Activated CD8-positive, alpha-beta memory T cell treated with anti-CD3 and anti-CD28 coated beads for 1 hour (primary cell): ENCODE measurements around the gene FGF21.
"Not testable (repeated sequence)": the region's sequence is repeated elsewhere in the genome, so short reads cannot be mapped to it uniquely, and the experiment has no call there.

Experiments used
- DNase-seq, 2 donors: peaks; one replicate each; pipeline ENCODE4 v3.0.0-alpha.2; 2020; ENCODE audit warnings: low read depth in 1 of 2; ENCODE audit errors: extremely low read depth in 1 of 2

Gene FGF21, protein sequence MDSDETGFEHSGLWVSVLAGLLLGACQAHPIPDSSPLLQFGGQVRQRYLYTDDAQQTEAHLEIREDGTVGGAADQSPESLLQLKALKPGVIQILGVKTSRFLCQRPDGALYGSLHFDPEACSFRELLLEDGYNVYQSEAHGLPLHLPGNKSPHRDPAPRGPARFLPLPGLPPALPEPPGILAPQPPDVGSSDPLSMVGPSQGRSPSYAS

DNA sequence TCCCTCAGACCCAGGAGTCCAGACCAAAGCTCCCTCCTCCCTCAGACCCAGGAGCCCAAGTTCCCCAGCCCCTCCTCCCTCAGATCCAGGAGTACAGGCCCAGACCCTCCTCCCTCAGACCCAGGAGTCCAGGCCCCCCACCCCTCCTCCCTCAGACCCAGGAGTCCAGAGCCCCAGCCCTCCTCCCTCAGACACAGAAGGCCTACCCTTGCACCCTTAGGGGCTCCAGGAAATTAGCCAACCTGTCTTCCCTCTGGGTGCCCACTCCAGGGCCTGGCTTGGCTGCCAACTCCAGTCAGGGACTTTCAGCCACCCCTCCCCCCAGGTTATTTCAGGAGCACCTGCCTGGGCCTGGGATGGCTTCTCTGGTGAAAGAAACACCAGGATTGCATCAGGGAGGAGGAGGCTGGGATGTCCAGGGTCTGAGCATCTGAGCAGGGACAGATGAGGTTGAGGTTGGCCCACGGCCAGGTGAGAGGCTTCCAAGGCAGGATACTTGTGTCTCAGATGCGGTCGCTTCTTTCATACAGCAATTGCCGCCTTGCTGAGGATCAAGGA is at the start of gene FGF21:
Gene FGF21 (plus strand): TSS at position 441 of the 558 bp plus-strand sequence. CDS start 713 bp downstream, outside the sequence.
- DNase-seq, result no peak

DNA sequence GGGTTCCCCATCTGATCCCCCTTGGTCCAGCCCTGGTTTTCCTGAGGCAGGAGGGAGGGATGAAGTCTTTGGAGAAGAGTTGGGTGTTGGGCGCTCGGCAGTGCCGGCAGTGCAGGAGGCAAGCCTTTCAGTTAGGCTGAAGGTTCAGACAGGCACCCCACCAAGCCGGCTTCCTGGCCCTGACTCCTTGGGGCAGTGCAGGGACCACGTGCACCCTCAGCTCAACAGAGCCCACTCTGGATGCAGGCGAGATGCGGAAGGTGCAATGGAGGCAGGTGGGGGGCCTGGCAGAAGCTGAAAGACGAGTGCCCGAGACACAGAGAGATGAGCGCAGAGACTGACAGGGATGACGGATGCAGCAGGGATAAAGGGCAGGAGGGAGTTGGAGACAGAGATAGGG is 46.9 kb upstream of the FGF21 start:
- no peak for DNase-seq

DNA sequence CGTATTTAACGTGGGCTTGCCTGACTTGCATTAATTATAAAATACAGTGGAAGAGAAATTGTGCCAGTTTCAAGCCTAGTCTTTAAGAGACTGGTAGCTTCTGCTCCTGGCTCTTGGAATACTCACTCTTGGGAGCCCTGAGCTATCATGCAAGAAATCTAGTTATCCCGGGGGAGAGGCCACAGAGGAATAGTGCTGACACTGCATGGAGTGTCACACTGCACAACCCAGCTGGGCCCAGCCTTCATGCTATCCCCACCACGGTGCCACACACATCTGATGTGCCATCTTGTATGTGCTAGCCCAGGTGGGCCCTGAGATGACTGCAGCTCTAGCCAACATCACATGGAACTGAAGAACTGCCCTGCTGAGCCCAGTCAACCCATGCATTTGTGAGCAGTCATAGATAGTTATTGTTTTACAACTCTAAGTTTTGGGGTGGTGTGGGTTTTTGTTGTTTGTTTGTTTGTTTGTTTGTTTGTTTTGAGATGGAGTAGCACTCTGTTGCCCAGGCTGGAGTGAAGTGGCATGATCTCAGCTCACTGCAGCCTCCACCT is 44.1 kb upstream of the FGF21 start:
- DNase-seq, result no peak

DNA sequence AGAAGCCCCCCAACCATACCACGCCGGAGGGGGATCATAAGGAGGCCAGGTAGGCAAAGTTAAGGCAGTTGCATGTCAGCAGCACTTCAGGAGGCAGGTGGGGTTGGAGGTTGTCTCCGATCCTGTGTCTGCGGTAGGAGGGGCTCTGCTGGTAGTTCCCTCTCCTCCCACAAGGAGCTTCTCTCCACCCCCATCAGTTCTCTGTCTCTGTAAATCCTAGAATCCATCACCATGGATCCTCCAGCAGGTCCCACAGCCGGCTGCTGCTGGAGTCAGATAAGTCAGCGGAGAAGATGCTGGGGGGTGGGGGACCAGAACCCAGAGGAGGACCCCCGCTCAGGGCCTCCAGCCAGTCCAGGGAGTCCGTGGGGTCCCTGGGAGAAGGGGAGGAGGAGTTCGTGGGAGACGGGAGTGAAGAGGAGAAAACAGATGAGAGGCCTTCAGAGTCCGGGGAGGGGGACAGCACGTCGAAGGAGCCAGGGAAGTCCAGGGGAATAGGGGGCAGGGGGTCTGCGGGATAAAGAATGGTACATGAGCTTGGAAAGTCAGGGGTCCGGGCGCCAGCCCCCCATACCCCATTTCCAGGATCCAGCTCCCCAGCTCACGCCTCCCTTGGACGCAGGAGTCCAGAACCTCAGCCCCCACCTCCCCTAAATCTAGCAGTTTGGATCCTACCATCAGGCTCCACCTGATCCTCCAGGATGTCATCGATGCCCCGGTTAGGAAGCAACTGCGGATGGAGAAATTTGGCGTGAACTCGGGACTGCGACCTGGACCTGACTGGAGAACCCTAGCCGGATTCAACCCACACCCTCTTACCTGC is 42.1 kb upstream of the FGF21 start:
- no peak for DNase-seq

DNA sequence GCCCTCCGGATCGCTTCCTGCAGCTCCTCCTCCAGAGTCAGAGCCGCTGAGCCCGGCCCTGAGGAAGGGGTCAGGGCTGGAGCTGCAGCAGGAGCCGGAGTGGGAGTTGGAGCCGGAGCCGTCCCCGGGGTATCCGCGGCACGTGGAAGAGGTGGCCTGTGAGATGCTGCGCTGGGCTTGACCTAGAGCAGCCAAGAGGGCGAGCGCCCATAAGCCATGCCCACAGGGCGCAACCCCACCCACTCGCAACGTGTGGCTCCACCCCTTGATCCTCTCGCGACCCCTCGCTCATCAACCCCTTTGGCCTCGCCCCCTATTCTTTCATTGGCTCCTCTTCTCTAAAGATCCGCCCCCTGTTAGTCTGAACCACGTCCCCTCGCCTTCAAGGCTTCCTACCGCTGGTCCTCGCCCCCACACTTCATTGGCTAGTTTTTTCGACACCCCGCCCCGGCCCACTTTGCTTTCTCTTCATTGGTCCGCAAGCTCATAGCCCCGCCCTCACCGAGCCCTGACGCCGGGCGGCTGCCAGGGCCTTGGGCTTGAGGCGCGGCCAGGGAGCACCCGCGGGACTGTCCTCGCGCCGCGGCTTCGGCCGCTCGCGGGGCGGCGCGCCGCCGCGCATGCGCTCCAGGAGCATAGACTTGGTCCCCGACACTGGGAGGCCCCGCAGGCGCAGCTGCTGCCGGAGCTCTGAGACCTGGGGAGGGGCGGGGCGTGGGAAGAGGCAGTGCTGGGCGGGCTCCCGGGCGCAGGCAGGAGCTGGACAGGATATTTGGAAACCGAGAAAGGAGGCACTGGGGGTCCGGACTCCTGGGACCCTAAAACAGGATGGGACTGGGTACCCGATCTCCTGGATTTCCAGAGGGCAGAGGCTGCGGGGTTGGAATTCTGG is 41.2 kb upstream of the FGF21 start:
- DNase-seq, result peak; percentile 92

DNA sequence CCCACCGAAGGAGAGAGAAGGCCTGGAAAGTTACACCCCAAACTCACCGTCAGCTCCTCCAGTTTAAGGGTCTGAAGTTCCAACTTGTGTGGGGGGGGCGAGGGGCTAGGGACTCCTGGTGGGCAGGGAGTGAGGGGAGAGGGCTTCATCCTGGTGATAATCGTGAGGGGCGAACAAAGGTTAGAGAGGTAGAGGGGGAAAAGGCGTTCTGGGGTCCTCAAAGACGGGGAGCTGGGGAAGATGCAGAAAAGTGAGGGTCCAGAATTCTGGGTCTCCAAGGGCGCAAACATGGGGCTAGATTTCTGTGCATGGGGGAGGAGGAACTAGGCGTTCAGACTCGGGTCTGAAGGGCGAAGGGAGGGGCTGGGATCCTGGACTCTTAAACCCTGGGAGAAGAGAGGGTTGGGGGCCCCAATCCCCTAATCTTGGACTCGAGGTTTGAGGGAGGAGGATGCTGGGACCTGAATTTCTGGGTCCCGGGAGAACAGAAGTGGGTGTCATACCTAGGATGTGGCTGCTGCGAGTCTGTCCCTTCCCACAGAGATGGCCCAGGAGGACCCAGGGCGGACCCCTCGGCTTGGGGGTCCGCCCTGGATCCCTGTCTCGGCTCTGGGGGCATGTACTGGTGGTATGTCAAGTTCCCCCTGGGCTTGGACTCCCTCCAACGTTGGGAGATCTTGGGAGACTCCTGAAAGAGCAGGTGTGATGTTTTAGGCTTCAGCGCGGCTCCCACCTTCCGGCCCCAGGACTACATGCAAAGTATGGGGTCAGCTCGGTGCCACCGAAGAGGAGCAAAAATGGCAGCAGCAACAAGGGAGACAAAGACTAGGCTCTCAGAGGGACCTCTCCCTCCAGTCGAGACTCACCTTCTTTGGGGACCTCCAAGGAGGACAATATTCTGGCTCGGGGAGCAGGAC is 40.3 kb upstream of the FGF21 start:
- no peak for DNase-seq

DNA sequence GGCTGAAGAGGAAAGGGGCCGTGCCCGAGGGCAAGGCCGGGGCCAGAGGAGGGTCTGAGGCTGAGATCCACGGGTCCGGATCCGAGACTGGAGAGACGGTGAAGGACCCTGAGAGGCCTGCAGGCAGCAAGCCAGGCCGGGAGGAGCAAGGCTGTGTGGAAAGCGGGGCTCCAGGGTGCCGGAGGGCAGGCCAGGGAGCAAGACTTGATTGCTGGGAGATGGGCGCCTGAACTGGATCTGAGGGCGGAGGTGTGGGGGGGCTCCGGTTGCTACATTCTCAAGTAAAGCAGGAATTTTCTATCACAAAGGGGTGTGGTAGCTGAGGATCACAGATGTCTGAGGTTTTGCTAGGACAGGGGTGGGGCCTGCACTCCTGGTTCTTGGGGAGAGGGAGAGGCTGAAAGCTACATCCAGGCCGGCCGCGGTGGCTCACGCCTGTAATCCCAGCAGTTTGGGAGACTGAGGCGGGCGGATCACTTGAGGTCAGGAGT is 39.6 kb upstream of the FGF21 start:
- DNase-seq, result no peak

DNA sequence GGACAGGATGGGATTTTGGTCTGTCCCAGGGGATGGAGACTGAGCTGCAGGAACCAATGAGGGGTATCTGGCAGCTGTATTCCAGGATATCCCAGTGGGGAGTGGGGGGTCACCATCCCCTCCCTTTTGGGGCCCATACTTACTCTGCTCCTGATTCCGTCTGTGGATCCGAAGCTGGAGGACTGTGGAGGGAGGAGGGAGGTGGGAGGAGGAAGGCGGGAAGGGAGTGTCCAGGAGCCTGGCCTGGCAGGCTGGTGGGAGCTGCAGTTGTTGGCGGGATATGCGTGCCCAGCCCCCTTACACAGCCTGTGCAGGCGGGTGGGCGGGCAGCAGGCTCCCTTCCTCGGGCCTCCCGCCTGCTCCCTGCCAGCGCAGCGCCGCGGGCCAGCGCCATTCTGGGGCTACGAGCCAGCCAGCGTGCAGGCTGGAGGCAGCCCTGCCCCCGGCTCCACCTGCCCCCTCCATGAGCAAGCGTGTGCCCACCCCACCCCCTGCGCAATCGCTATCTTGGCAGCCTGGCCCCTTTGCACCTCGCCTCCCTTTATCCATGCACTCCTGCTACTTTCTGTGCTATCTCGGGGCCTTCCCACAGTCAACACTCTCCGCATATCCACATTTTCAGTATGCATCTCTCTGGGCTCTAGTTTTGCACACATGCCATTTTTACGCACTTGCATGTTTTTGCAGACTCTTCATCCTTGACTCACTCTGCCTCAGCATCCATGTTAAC is 38.6 kb upstream of the FGF21 start:
- no peak for DNase-seq

DNA sequence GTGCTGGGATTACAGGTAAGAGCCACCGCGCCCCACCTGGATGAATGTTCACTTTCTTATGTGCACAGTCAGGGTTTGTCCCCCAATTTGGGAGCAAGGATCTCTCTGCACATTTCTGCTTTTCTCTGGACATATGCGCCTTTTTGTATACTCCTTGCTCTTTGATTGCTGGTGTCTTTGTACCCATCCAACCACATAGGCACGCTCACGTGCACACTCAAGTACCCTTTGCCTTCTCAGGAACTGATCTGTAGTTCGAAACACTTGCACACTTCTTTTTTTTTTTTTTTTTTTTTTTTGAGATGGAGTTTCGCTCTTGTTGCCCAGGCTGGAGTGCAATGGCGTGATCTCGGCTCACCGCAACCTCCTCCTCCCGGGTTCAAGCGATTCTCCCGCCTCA is 37.2 kb upstream of the FGF21 start:
- not testable (repeated sequence) for DNase-seq

DNA sequence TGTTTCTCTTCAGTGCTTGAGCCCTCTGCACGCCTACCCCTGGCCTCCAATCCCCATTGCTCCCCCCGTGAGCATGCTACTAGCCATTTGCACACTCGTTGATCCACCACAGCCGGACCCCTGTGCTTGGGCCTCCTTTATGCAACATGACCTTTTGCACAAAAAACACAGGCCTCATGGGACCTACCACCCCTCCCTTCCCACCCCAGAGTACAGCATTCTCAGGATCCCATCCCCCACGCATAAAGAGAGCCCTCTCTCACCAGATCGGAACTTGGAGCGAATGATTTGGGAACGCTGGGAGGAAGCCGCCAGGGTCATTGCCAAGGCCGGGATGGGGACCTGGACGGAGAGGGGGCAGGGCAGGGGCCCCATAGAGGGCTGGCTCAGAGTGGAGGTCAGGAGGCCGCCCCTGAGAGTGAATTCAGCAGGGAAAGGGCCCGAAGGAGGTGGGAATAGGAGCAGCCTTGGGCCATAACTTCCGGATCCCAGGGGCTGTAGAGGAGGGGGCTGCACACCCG is 36.6 kb upstream of the FGF21 start:
- no peak for DNase-seq

DNA sequence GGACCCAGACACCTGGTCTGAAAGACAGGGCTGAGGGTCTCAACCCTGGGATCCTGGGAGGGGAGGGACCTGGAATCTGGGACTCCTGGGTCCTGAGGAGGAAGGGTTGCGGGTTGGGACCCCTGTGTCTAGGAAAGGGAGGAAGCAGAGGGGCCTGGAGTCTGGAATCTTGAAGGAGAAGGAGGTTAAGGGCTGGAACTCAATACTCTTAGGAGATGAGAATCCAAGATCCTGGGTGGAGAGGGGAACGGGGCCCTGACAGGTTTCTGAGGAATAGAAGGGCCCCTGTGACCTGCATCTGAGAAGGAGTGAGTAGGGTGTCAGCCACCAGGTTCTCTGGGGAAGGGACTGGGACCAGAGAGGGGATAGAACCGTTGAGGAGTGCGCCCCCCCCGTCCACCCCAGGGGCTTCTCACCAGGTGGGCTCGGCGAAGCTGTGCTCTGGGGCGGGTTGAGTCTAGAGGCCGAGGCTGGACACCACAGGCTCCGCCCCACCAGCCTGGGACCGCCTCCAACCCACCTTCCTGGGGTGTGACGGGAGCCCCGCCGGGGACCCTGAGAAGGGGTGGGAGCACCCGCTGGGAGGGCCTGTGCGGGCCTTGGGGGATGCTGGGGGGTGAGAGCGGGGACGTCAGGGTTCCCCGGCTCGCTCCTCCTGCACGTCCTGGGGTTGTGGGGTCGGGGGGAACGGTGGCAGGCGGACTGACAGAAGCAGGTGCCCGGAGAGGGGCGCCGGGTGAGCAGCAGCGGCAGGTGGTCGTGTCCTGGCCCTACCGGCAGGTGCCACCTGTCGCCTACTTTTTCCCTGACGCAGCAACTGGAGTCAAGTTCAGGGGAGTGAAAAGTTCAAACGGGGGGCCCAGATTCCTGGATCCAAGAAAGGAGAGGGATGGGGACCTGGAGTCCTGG is 35.8 kb upstream of the FGF21 start, which contains the start of gene MAMSTR:
Gene MAMSTR (minus strand): TSS at position 463 of the 909 bp plus-strand sequence. CDS start 694 bp downstream, outside the sequence.
- no peak for DNase-seq

DNA sequence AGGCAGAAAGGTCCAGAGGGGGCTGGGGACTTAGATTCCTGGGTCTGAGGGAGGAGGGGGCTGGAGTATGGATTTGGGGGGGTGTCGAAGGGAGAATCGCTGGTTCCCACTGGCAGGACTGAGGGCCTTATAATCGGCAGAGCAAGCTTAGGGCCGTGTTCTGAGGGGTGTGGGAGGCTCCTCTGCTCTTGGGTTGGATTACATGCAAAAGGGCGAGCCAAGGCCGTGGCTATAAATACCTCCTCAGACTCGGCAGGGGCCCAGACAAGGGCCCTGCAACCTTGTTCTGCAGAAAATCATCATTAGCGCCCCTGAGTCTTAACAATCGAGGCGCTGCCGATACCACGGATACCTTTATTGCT is 35.1 kb upstream of the FGF21 start:
- DNase-seq, result no peak

DNA sequence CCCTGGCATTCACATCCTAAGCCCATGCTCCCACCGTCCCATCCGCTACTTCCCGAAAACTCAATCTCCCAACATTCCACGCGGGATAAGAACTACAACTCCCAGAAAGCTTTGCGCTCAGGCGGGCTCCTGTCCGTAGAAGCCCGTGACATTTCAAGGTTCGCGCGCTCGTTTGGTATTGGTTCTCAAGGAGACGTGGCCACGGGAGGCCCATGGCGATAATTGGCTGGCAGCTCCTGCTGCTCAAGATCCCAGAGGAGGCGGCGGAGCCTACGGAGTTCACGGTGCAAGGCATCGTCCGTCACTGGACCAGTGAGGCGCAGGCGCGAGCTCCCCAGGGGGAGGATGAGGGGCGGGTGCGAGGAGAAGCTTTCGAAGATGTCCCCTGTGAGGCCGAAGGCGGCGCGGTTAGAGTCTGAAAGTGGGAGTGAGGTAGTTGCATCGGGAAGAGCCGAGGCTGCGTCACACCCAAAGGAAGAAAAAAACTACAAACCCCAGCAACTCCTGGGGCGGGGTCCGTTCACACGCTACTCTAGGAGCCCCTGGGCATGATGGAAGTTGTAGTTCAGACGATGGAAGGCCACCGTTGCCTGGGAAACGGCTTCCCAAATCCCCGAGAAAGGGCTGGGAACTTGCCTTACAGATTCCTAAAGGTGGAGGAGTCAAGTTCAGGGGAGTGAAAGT is 34.6 kb upstream of the FGF21 start:
- peak; percentile 74 to 79 for DNase-seq

DNA sequence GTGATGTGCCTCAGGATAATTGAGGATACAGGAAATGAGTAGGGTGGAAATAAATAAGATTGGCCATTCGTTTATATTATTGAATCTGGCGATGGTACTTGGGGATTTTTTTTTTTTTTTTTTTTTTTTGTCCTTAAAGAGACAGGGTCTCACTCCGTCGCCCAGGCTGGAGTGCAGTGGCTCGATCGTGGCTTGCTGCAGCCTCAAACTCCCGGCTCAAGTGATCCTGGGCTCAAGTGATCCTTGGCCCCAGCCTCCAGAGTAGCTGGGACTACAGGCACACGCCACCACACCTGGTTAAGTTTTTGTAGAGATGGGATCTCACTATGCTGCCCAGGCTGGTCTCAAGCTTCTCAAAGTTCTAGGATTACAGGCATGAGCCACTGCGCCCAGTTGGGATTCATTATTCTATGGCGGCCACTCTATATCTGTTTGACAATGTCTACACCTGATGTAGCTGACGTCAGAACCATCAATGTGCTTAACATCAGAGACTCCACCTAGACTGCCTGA is 33.1 kb upstream of the FGF21 start:
- DNase-seq, result no peak

DNA sequence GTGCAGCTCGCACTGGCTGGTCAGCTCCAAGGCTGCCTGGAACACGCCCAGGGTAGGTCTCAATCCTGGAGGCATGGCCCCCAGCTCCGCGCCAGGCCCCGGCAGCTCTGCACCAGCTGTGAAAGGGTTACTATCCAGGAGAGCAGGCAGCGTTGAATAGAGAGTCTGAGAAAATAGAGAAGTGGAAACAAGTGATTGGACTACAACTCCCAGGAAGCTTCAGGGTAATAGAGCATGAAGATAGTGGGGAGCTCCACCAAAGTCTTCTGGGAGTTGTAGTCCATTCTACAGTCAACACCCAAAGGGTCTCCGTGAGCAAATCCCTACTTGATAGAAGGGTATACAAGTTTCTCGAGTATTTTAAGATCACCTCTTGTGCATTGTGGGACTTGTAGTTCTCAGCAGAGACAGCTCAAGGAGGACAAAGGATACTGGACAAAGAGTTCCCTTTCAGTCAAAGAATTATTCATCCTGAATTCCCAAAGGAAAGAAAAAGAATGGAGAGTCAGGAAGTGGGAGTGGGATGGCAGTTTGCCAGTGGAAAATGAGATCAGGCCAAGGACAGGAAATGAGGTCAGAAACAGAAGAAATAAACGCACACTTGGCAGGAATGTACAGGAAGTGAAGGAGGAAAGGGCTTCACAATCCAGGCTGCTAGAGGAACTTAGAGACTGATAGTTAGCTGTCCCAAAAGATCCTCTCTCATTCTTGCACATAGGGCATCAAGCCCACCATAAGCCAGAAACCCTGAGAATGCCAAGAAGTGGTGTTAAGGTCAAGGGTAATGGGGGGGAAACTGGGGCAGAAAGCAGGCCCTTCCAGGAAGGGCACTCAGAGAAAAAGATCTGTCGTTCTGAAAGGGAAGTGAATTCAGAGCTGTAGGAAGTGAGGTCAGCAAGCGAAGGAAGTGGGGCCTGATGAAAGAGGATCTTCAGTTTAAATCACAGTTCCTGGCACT is 30.2 kb upstream of the FGF21 start:
- no peak for DNase-seq

DNA sequence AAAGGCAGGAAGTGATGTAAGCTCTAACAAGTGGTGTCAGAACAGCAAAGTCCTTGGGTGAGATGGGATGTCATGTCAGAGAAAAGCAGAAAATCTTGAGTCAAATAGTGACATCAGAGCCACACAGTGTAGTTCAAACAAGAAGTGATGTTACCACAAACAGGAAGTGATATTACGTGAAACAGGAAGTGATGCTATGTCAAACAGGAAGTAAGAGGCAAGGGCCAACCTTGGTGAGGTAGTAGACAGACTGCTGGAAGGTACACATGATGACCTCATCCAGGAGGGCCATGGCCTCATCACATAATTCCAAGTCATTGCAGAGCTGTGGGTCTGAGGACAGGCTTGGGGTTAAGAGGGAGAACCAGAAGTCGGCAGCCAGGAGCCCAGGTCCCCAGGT is 28.8 kb upstream of the FGF21 start:
- DNase-seq, result no peak
